ENCODE measurements around the gene RUNX2.

GRCh38 chr6:45415315-45415714, 87.2 kb downstream of the RUNX2 start:
- TF ChIP-seq CTCF (IDR thresholded peaks at IDR 0.05), result no peak
- no peak for TF ChIP-seq EZH2 (IDR thresholded peaks at IDR 0.05; ENCODE audit: borderline replicate concordance, insufficient read depth, low read depth, low read length, poor library complexity, severe bottlenecking)
